SK-N-SH treated with all-trans-retinoic acid at 6 μM for 48 hours (cell line): ENCODE data around the gene TIPRL.

Experiments used
- ARNTL ChIP-seq: fragments of 450-650 bp; formaldehyde crosslinking; IDR thresholded peaks from 2 replicates; pipeline ENCODE4 v1.5.0; 2020; ENCODE audit warnings: low read depth, mild to moderate bottlenecking, moderate library complexity, borderline replicate concordance
- ISL1 ChIP-seq: fragments of 250-450 bp; sonication (Bioruptor Pico); IDR thresholded peaks from 2 replicates; pipeline ENCODE4 v2.1.2; 2022; ENCODE audit warnings: mild to moderate bottlenecking, moderate library complexity
- RARB ChIP-seq: fragments of 250-450 bp; sonication (Bioruptor Pico); IDR thresholded peaks from 2 replicates; pipeline ENCODE4 v1.8.0; 2021; ENCODE audit warnings: mild to moderate bottlenecking, moderate library complexity
- TCF4 ChIP-seq: fragments of 250-450 bp; sonication (Bioruptor Pico); IDR thresholded peaks from 2 replicates; pipeline ENCODE4 v1.8.0; 2021; ENCODE audit warnings: mild to moderate bottlenecking, moderate library complexity, borderline replicate concordance
- TOX ChIP-seq: fragments of 250-450 bp; sonication (Bioruptor Pico); IDR thresholded peaks from 2 replicates; pipeline ENCODE4 v1.8.0; 2021; ENCODE audit warnings: mild to moderate bottlenecking, moderate library complexity, borderline replicate concordance
- ZC3H10 ChIP-seq: fragments of 250-450 bp; sonication (Bioruptor Pico); IDR thresholded peaks from 2 replicates; pipeline ENCODE4 v1.5.1; 2021; ENCODE audit warnings: mild to moderate bottlenecking, moderate library complexity
- ZFP3 ChIP-seq: fragments of 250-450 bp; sonication (Bioruptor Pico); IDR thresholded peaks from 2 replicates; pipeline ENCODE4 v1.5.0; 2020; ENCODE audit warnings: mild to moderate bottlenecking, moderate library complexity
- ZFP30 ChIP-seq: fragments of 450-650 bp; formaldehyde crosslinking; IDR thresholded peaks from 2 replicates; pipeline ENCODE4 v1.5.0; 2022; ENCODE audit warnings: mild to moderate bottlenecking, moderate library complexity
- ZNF70 ChIP-seq: fragments of 450-650 bp; formaldehyde crosslinking; IDR thresholded peaks from 2 replicates; pipeline ENCODE4 v1.5.0; 2020; ENCODE audit warnings: mild to moderate bottlenecking, moderate library complexity
- ZNF8 ChIP-seq: fragments of 450-650 bp; formaldehyde crosslinking; IDR thresholded peaks from 2 replicates; pipeline ENCODE4 v1.5.0; 2020; ENCODE audit warnings: mild to moderate bottlenecking, moderate library complexity
- TF ChIP-seq, protein P1 (sequence below): fragments of 250-450 bp; sonication (Bioruptor Pico); IDR thresholded peaks from 2 replicates; pipeline ENCODE4 v1.5.0; 2020; ENCODE audit warnings: mild to moderate bottlenecking, moderate library complexity
- TF ChIP-seq, protein P2 (sequence below): fragments of 250-450 bp; sonication (Bioruptor Pico); IDR thresholded peaks from 2 replicates; pipeline ENCODE4 v1.8.0; 2020; ENCODE audit warnings: mild to moderate bottlenecking, moderate library complexity, borderline replicate concordance
- TF ChIP-seq, protein P3 (sequence below): fragments of 250-450 bp; sonication (Bioruptor Pico); IDR thresholded peaks from 2 replicates; pipeline ENCODE4 v1.8.0; 2021; ENCODE audit warnings: low read depth, mild to moderate bottlenecking, moderate library complexity, borderline replicate concordance
- TF ChIP-seq, protein P4 (sequence below): fragments of 250-450 bp; sonication (Bioruptor Pico); IDR thresholded peaks from 2 replicates; pipeline ENCODE4 v1.5.1; 2020; ENCODE audit warnings: low read depth, mild to moderate bottlenecking, moderate library complexity

DNA sequence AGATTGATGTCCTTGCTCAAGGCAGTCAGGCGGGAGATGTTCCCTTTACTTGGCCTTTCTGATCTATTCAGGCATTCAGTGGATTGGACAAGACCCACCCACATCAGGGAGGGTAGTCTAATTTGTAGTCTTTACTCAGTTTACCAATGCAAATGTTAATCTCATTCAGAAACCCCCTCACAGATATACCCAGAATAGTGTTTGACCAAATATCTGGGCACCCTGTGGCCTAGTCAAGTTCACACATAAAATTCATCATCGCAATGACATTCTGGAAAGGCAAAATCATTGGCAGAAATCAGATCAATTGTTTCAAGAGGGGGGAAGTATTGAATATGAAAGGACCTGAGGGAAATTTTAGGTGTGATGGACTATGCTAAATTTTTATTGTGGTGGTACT lies 34.6 kb downstream of the TIPRL start:
- TF ChIP-seq ISL1 (no peak), RARB (CRISPR knock-in tag) (no peak), ZNF70 (CRISPR knock-in tag) (no peak), ARNTL (CRISPR knock-in tag) (no peak), TOX (CRISPR knock-in tag) (no peak), ZFP30 (no peak), TCF4 (CRISPR knock-in tag) (no peak), ZFP3 (CRISPR knock-in tag) (no peak), ZNF8 (CRISPR knock-in tag) (no peak), ZC3H10 (CRISPR knock-in tag) (no peak)
- TF ChIP-seq, protein P1, sequence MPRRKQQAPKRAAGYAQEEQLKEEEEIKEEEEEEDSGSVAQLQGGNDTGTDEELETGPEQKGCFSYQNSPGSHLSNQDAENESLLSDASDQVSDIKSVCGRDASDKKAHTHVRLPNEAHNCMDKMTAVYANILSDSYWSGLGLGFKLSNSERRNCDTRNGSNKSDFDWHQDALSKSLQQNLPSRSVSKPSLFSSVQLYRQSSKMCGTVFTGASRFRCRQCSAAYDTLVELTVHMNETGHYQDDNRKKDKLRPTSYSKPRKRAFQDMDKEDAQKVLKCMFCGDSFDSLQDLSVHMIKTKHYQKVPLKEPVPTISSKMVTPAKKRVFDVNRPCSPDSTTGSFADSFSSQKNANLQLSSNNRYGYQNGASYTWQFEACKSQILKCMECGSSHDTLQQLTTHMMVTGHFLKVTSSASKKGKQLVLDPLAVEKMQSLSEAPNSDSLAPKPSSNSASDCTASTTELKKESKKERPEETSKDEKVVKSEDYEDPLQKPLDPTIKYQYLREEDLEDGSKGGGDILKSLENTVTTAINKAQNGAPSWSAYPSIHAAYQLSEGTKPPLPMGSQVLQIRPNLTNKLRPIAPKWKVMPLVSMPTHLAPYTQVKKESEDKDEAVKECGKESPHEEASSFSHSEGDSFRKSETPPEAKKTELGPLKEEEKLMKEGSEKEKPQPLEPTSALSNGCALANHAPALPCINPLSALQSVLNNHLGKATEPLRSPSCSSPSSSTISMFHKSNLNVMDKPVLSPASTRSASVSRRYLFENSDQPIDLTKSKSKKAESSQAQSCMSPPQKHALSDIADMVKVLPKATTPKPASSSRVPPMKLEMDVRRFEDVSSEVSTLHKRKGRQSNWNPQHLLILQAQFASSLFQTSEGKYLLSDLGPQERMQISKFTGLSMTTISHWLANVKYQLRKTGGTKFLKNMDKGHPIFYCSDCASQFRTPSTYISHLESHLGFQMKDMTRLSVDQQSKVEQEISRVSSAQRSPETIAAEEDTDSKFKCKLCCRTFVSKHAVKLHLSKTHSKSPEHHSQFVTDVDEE, result no peak
- TF ChIP-seq, protein P2, sequence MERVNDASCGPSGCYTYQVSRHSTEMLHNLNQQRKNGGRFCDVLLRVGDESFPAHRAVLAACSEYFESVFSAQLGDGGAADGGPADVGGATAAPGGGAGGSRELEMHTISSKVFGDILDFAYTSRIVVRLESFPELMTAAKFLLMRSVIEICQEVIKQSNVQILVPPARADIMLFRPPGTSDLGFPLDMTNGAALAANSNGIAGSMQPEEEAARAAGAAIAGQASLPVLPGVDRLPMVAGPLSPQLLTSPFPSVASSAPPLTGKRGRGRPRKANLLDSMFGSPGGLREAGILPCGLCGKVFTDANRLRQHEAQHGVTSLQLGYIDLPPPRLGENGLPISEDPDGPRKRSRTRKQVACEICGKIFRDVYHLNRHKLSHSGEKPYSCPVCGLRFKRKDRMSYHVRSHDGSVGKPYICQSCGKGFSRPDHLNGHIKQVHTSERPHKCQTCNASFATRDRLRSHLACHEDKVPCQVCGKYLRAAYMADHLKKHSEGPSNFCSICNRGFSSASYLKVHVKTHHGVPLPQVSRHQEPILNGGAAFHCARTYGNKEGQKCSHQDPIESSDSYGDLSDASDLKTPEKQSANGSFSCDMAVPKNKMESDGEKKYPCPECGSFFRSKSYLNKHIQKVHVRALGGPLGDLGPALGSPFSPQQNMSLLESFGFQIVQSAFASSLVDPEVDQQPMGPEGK, result no peak
- TF ChIP-seq, protein P3, sequence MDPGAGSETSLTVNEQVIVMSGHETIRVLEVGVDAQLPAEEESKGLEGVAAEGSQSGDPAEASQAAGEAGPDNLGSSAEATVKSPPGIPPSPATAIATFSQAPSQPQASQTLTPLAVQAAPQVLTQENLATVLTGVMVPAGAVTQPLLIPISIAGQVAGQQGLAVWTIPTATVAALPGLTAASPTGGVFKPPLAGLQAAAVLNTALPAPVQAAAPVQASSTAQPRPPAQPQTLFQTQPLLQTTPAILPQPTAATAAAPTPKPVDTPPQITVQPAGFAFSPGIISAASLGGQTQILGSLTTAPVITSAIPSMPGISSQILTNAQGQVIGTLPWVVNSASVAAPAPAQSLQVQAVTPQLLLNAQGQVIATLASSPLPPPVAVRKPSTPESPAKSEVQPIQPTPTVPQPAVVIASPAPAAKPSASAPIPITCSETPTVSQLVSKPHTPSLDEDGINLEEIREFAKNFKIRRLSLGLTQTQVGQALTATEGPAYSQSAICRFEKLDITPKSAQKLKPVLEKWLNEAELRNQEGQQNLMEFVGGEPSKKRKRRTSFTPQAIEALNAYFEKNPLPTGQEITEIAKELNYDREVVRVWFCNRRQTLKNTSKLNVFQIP, result no peak
- TF ChIP-seq, protein P4, sequence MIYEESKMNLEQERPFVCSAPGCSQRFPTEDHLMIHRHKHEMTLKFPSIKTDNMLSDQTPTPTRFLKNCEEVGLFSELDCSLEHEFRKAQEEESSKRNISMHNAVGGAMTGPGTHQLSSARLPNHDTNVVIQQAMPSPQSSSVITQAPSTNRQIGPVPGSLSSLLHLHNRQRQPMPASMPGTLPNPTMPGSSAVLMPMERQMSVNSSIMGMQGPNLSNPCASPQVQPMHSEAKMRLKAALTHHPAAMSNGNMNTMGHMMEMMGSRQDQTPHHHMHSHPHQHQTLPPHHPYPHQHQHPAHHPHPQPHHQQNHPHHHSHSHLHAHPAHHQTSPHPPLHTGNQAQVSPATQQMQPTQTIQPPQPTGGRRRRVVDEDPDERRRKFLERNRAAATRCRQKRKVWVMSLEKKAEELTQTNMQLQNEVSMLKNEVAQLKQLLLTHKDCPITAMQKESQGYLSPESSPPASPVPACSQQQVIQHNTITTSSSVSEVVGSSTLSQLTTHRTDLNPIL (CRISPR knock-in tag), result no peak
